ENCODE data around the gene KCND1. TPM values are rescaled to one million over a fixed set of nuclear protein-coding genes. Genes with fewer than 3 reads are reported as not detected.

KCND1 gene
- polyA plus RNA-seq, 1 donor from 2014 or later, result 3.7 TPM

DNA sequence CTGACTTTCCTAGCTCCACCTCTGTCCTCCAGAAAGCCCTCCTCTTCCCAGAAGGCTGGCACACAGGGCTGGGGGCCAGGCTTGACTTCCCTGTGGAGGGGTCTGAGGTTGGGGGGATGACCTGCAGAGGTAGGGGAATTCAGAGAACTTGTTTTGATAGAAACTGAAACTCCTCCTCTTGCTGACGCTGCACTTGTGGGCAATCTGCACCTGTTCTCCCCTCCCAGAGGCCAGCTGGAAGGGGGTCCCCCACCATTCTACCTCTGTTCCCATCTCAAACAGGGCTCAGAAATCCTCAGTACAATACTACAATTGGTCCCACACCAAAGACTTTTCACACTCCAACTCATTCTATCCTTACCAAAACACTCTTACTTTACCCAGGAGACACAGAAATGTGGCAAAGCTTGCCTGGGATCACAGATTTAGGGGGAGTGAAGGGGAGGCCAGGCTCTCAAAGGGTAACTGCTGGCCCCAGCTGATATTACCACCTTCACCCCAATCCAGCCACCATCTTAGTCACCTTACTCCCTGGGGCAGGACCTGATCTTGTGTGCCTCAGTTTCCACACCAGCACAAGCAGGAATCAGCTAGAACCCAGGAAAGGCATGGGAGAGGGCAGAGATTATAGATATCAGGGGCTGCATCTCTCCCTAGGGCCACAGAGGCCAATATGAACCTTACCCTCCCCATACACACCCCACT, 32.8 kb downstream of the KCND1 start:
- H3K9me2 ChIP-seq (ENCODE audit: insufficient read depth, low read length), result no peaks in the 10 kb centered on the region
- no peaks in the 10 kb centered on the region for H3K9me3 ChIP-seq (ENCODE audit: low read length)
- no peak overlapping the region for H3K4me3 ChIP-seq (ENCODE audit: low read length)
- no peak overlapping the region for H3K4me2 ChIP-seq (ENCODE audit: low read length)
- H3K9ac ChIP-seq (ENCODE audit: low read length), result no peak overlapping the region
- TF ChIP-seq EZH2 (IDR thresholded peaks at IDR 0.05; ENCODE audit: borderline replicate concordance, insufficient read depth, low read length, poor library complexity, severe bottlenecking) (no peak), CTCF (IDR thresholded peaks at IDR 0.05; ENCODE audit: poor library complexity, severe bottlenecking) (no peak)
- H2AFZ ChIP-seq (ENCODE audit: low read depth, low read length), result no peak overlapping the region
- H3K27me3 ChIP-seq (ENCODE audit: insufficient read depth, low read depth, low read length), result no peaks in the 10 kb centered on the region
- H3F3A ChIP-seq (ENCODE audit: insufficient read depth, low read length, poor library complexity, severe bottlenecking), result no peaks in the 10 kb centered on the region
- no peaks in the 10 kb centered on the region for H3K36me3 ChIP-seq (ENCODE audit: insufficient read depth, low read length)
- no peak overlapping the region for H3K27ac ChIP-seq (ENCODE audit: low read length)
- H3K79me2 ChIP-seq (replicated peaks; ENCODE audit: insufficient read depth, low read length), result no peaks in the 10 kb centered on the region
- no peaks in the 10 kb centered on the region for H4K20me1 ChIP-seq (ENCODE audit: insufficient read depth)

GRCh38 chrX:48937054-48937907, 34.4 kb downstream of the KCND1 start:
- Histone ChIP-seq H3K4me3 (ENCODE audit: low read length) (no peak overlapping the region), H3K27me3 (ENCODE audit: insufficient read depth, low read depth, low read length) (no peaks in the 10 kb centered on the region), H3K79me2 (replicated peaks; ENCODE audit: insufficient read depth, low read length) (no peaks in the 10 kb centered on the region), H3K4me2 (ENCODE audit: low read length) (no peak overlapping the region), H2AFZ (ENCODE audit: low read depth, low read length) (no peak overlapping the region), H3F3A (ENCODE audit: insufficient read depth, low read length, poor library complexity, severe bottlenecking) (no peaks in the 10 kb centered on the region), H3K9ac (ENCODE audit: low read length) (no peak overlapping the region), H4K20me1 (ENCODE audit: insufficient read depth) (no peaks in the 10 kb centered on the region), H3K9me2 (ENCODE audit: insufficient read depth, low read length) (no peaks in the 10 kb centered on the region), H3K9me3 (ENCODE audit: low read length) (no peaks in the 10 kb centered on the region), H3K36me3 (ENCODE audit: insufficient read depth, low read length) (no peaks in the 10 kb centered on the region), H3K27ac (ENCODE audit: low read length) (no peak overlapping the region)
- TF ChIP-seq MXI1 (conservative IDR thresholded peaks at IDR 0.05; ENCODE audit: poor library complexity, severe bottlenecking) (no peak), TAF1 (IDR thresholded peaks at IDR 0.05; ENCODE audit: low read depth) (no peak), EZH2 (IDR thresholded peaks at IDR 0.05; ENCODE audit: borderline replicate concordance, insufficient read depth, low read length, poor library complexity, severe bottlenecking) (no peak), EP300 (conservative IDR thresholded peaks at IDR 0.05; ENCODE audit: poor library complexity, severe bottlenecking) (no peak), REST (IDR thresholded peaks at IDR 0.05; ENCODE audit: borderline replicate concordance) (no peak), RAD21 (conservative IDR thresholded peaks at IDR 0.05) (no peak)
